Peyer's patch (tissue), 4 donors: ENCODE data around the gene NBDY.

Experiments used
- POLR2A ChIP-seq, 2 donors: fragments of 450-650 bp; IDR thresholded peaks; one replicate each; pipeline ENCODE4 v1.5.1; 2017; ENCODE audit warnings: antibody characterized with exemption in 2 of 2, mild to moderate bottlenecking in 2 of 2, moderate library complexity in 2 of 2
- TF ChIP-seq, protein P1 (sequence below), 6 experiments: fragments of 450-650 bp in 4 of 6; fragments of 200-600 bp in 2 of 6; sonication (generic) in 1 of 6; IDR thresholded peaks; one replicate each; pipeline ENCODE4 v1.5.1; 2017 to 2019; ENCODE audit warnings: antibody characterized with exemption in 6 of 6, mild to moderate bottlenecking in 3 of 6, moderate library complexity in 1 of 6

DNA sequence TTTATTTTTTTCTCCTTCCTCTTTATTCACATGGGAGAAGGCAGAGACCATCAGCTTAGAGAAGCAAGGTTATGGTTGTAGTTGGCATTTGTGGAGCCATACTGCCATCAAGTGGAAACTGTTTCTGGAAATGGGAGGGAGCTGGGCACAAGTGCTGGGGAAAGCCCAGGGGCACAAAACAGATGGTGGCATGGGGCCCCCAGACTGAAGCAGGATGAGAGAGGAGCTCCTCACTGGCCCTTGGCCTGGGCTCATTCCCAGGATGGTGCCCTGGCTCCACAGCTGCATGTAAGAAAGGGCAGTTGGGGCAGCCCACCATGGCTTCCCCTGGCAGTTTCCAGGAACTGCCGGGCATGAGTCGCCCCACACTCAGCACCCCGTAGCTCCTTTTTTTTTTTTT, 59.2 kb downstream of the NBDY start:
- TF ChIP-seq, protein P1, sequence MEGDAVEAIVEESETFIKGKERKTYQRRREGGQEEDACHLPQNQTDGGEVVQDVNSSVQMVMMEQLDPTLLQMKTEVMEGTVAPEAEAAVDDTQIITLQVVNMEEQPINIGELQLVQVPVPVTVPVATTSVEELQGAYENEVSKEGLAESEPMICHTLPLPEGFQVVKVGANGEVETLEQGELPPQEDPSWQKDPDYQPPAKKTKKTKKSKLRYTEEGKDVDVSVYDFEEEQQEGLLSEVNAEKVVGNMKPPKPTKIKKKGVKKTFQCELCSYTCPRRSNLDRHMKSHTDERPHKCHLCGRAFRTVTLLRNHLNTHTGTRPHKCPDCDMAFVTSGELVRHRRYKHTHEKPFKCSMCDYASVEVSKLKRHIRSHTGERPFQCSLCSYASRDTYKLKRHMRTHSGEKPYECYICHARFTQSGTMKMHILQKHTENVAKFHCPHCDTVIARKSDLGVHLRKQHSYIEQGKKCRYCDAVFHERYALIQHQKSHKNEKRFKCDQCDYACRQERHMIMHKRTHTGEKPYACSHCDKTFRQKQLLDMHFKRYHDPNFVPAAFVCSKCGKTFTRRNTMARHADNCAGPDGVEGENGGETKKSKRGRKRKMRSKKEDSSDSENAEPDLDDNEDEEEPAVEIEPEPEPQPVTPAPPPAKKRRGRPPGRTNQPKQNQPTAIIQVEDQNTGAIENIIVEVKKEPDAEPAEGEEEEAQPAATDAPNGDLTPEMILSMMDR (IDR thresholded peaks at IDR 0.05), result peak in 1 of 6 experiments; percentile 4
- no peak for TF ChIP-seq POLR2A (IDR thresholded peaks at IDR 0.05)
